Suppressor macrophage treated with lipopolysaccharide for 4 hours (primary cell): ENCODE measurements around the gene KIF5A.
"Not testable (repeated sequence)": the region's sequence is repeated elsewhere in the genome, so short reads cannot be mapped to it uniquely, and the experiment has no call there.

ENCODE experiments used
- DNase-seq: peaks from one replicate; pipeline ENCODE4 v3.0.0-alpha.2; 2020

The KIF5A gene

DNA sequence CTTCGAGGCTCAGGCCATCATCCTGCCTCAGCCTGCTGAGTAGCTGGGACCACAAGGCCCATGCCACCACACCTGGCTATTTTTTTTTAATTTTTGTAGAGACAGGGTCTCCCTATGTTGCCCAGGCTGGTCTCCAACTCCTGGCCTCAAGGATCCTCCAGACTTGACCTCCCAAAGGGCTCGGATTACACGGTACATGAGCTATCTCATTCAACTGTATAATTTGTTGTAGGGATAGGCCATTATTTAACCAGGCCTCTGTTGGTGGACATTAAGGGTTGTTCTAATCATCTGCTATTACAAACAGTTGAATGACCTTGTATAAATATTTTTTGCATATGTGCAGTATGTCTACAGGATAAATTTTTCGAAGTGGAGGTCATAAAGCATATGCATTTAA lies 9.0 kb downstream of the KIF5A start:
- no peak for DNase-seq

DNA sequence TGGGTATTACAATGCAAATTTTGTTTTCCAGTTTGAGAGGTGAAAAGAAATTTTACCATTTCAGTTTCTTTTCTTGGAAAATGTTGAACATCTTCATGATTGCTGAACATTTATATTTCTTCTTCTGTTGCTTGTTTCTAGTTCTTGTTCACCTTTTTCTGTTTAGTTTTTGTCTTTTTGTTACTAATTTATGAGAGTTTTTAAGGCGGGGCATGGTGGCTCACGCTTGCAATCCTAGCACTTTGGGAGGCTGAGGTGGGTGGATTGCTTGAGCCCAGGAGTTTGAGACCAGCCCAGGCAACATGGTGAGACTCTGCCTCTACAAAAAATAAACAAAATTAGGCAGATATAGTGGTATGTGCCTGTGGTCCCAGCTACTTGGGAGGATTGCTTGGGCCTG lies 10.7 kb downstream of the KIF5A start:
- no peak for DNase-seq

DNA sequence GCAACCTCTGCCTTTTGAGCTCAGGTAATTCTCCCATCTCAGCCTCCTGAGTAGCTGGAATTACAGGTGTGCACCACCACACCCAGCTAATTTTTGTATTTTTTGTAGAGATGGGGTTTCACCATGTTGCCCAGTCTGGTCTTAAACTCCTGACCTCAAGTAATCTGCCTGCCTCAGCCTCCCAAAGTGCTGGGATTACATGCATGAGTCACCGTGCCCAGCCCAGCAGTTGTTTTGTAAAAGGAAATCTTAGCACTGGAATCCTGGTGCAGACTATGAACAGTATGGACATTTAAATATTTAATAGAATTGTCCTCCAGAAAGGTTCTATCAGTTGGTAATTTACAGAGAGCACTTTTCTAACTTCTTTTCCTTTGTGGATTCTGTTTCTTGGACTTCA lies 11.3 kb downstream of the KIF5A start:
- DNase-seq: not testable (repeated sequence)

DNA sequence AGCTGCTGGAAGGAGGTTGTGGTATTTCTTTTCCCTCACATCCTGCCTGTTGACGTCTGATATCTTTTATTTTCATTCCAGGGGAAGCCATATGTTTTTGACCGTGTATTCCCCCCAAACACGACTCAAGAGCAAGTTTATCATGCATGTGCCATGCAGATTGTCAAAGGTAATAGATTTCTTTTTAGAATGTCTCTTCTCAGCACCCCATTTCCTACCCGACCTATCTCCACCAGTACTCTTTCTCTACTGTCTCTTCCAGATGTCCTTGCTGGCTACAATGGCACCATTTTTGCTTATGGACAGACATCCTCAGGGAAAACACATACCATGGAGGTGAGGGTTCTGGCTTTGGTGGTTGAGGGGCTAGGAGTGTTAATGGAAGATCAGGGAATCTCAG lies 13.5 kb downstream of the KIF5A start:
- no peak for DNase-seq

DNA sequence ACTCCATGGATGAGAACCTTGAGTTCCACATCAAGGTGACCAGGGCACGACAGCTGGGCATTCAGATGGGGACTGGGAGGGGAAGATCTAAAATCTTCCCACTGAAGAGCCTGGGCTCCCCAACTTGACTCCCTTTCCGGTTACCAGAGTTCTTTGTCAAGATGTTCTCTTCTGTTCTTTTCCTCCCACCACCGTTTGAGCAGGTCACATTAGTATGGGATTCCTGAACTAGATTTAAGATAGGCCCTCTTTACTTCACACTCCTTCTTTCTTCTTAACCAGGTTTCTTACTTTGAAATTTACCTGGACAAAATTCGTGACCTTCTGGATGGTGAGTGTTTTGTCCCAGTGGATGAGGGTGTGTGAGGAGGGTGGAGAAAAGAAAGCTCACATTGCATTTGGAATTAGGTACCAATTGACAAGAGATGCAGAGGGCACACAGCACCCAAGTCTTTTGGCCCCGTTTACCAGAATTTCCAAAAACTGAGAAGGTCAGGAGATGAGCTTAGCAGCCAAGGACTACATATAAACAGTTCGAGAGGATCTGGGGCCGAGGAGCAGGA lies 14.4 kb downstream of the KIF5A start:
- DNase-seq: no peak

DNA sequence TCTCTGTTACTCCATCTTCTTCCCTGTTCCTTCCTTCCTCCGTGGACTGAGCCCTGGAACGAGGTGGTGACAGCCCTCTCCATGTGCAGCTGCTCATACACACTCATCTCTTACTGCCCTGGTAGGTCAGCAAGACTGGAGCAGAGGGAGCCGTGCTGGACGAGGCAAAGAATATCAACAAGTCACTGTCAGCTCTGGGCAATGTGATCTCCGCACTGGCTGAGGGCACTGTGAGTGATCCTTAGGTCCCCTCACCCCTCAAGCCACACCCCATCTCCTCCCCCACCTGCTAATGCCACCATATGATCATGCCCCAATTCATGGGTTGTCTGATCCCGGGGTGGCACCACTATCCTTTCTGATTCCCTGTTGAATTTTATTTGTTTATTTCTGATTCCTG lies 19.0 kb downstream of the KIF5A start:
- DNase-seq: no peak

DNA sequence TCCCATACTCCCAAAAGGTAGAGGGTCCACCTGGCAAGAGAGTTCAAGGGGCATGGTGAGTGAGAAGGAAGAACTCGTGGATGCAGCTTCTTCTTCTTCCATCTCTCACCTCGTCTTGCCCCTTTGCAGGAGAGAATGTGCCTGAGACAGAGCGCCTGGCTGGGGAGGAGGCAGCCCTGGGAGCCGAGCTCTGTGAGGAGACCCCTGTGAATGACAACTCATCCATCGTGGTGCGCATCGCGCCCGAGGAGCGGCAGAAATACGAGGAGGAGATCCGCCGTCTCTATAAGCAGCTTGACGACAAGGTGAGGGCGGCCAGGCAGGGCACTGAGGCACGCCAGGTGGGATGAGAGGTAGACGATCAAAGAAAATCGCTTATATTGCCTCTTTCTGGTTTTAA lies 20.0 kb downstream of the KIF5A start:
- DNase-seq: no peak

DNA sequence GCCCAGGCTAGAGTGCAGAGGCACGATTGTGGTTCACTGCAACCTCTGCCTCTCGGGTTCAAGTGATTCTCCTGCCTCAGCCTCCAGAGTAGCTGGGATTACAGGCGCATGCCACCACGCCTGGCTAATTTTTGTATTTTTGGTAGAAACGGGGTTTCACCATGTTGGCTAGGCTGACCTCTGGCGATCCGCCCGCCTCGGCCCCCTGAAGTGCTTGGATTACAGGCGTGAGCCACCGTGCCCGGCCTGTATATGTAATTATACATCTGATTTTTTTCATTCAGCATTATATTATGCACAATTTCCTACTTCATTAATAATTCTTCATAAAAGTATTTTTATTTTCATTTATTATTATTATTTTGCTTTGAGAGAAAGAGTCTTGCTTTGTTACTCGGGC lies 20.6 kb downstream of the KIF5A start:
- not testable (repeated sequence) for DNase-seq

DNA sequence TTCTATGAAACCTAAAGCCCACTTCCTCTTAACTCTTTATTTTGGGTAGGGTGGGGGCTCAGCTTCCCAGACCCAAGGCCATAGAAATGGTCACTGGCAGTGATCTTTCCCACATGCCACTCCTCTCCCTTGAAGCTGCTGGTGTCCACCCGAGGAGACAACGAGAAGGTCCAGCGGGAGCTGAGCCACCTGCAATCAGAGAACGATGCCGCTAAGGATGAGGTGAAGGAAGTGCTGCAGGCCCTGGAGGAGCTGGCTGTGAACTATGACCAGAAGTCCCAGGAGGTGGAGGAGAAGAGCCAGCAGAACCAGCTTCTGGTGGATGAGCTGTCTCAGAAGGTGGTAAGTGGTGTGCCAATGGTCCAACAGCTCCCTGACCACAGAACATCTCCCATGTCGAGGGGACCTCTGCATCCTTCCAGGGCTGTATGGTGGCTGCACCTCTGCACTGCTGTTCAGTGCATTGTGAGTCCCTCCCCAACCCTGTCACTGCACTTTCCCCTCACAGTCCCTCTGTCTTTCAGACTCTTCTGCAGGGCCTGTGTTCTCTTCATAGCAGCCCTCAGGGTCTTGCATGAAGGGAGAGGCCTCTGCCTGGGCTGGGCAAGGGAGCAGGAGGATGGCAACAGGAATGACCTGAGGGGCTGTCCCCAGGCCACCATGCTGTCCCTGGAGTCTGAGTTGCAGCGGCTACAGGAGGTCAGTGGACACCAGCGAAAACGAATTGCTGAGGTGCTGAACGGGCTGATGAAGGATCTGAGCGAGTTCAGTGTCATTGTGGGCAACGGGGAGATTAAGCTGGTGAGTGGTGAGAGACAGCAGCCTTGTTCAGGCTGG lies 22.3 kb downstream of the KIF5A start:
- no peak for DNase-seq

DNA sequence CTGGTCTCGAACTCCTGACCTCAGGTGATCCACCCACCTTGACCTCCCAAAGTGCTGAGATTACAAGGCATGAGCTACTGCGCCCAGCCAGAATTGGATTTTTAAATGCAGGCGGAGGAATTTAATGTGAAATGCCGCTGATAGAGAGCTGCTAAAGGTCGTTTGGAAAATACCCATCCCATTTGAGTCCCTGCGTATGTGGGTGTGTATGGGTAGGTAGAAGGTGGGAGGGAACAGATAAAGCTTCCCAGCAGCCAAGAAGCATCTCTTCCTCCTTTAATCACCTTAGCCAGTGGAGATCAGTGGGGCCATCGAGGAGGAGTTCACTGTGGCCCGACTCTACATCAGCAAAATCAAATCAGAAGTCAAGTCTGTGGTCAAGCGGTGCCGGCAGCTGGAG lies 25.0 kb downstream of the KIF5A start:
- DNase-seq: no peak

DNA sequence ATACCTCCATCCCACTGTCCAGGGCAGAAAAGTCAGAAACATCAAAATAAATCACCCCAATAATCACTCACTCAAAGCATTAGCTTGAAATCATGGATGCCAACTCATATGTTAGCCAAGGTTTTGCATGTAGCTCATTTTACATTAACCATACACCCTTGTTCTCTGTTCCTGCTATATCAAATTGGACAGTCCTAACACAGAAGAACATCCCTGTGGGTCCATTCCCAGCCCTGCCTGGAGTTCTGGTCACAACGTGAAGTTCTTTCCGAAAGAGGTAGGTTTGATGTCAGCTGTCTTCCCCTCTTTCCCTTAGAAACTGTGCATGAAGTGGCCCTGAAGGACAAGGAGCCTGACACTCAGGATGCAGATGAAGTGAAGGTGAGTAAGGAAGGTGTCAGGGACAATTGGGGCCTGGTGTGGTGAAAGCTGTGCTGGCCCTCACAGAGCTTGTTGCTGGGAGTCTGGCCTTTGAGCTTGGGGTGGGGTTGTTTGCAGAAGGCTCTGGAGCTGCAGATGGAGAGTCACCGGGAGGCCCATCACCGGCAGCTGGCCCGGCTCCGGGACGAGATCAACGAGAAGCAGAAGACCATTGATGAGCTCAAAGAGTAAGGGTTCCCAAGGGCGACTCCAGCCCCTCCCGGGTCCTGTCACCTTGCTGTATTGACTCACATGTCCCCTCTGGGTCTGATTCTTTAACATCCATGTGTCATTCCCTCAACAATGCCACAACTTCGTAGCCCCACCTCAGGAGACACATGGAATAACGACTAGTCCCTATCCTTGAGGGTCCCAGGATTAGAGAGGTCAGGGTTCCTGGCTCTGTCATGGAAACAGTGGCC lies 26.1 kb downstream of the KIF5A start:
- no peak for DNase-seq

DNA sequence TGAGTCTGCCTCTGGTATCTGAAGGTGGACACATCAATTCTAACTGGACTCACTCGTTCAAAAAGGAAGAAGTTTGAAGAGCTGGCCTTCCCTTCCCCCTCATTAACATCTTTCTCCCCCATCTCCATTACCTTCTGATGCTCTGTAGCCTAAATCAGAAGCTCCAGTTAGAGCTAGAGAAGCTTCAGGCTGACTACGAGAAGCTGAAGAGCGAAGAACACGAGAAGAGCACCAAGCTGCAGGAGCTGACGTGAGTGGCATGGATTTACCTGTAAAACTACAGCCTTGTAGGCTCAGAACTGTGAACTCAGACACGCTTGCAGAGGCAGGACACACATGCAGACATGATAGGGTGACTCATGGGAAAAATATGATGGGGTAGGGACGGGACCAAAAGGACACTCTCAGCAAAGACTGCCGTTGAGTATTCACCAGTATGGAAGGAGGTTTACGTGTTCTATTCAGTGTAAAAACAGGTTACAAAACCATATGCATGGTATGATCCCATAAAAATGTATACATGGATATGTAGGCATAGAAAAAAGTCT lies 26.8 kb downstream of the KIF5A start:
- no peak for DNase-seq

DNA sequence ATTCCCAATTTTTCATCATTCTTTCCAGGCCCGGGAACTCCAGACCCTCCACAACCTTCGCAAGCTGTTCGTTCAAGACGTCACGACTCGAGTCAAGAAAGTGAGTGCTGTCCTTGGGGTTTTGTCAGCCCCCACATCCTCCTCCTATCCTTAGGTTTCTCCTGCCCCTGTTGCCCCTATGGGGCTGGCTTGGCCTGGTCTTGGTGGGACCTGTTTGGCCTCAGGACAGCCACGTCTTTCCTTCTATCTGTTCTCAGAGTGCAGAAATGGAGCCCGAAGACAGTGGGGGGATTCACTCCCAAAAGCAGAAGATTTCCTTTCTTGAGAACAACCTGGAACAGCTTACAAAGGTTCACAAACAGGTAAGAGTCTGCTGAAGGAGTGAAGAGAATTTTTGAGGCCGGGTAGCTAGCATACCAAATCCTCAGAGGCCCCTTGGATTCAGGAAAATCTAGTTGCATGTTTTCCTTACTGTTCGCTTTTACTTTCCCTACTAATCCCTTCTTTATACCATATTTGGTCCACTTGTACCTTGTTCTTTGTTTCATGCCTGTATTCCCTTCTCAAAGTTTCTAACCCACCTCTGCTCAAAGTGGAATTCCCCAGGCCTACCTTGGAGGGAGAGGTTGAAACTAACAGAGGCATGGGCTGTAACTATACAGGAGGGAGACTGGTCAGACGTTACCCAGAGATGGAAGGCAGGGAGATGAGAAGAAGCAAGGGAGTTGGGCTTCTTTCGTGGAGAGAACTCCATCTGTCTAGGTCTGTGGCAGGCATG lies 28.3 kb downstream of the KIF5A start:
- DNase-seq: no peak

DNA sequence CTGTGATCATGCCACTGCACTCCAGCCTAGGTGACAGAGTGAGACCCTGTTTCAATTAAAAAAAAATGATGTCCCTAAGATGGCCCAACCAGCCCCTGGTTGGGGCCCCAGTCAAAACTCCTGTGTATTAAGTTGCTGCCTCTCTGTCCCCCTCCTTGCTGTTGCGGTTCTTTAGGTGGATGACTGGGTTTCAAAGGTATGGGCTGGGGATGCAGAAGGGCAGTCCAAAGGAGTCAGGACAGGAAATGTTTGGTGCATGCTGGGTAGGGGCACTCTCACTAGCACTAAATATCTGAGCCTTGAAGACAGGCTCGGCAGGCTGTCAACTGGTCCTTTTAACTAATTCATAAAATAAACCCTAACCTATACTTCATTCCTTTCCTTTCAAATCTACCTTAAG lies 29.2 kb downstream of the KIF5A start:
- no peak for DNase-seq

DNA sequence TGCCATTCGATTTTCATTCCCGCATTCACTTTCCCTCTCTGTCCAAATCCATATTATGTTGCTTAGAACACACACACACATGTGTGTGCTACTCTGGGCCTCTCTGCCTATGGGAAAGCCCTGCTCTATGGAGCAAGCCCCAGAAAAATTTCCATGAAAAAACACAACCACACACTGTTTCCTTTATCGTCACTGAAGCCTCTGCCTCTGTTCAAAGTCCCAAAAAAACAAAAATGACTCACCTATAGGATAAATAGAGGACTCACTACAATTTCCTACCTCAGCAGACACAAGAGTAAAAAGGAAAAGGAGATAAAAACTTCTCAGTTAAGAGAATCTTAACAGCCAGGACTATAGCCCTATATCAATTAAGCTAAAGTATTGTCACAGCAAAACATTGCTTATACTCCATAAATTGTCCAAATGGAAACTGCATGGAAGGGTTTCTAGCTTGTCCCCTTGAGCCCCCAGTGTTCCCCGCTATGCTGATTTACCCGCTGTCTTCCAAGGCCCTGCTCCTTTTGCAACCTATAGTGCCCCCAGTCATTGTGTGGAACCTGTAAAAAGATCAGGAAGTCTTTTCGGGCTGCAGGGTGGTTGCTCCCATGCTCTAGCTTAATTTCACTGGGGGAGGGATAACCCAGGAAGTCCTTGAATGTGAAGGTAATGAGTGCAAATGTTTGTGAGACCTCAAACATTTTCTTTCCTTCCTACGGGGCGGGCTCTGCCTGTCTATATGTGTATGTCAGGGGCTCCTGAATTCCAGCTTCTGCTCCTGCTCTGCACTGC lies 30.0 kb downstream of the KIF5A start:
- no peak for DNase-seq

DNA sequence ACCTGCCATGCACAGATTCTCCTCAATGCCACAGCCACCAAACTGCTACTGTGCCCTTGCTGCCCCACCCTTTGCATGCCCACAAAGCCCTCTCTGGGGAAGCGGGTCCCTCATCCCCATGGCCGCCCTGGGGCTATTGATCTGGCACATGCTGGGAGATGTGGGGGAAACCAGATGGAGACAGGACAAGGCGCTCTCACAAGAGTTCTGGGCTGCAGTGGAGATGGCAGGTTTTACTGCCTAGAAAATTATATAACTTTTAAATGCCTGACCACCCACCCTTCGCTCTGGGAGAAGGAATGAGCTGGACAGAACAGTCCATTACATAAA lies 30.6 kb downstream of the KIF5A start:
- no peak for DNase-seq

DNA sequence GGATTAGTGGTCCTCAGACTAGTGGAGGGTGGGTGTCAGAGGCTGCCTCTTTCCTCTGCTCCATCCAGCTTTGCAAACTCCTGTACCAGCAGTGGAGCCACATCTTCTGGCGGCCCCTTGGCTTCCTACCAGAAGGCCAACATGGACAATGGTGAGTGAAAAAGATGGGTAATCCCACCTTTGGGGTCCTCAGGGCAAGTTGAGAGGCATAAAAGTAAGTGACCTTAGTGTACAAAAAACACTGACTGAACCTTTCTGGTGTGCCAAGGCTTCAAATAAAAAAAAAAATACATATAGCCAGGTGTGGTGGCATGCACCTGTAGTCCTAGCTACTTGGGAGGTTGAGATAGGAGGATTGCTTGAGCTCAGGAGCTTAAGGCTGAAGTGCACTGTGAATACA lies 32.0 kb downstream of the KIF5A start:
- DNase-seq: no peak

DNA sequence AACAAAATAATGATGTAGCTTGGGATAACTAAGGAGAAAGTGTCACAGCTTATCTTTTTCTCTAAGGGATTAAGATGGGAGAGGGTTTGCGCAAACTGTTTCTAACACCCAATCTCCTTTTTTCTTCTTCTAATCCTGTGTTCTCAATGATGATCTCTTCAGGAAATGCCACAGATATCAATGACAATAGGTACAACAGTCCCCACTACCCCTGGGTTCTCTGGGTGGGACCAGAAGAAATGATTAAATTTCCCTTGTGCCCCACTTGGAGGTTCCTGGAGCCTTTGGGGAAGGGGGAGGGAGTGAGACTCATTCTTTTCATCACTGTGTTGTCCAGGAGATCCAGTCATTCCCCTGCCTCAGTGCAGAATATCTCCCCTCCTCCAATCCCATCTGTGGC lies 32.6 kb downstream of the KIF5A start:
- no peak for DNase-seq

DNA sequence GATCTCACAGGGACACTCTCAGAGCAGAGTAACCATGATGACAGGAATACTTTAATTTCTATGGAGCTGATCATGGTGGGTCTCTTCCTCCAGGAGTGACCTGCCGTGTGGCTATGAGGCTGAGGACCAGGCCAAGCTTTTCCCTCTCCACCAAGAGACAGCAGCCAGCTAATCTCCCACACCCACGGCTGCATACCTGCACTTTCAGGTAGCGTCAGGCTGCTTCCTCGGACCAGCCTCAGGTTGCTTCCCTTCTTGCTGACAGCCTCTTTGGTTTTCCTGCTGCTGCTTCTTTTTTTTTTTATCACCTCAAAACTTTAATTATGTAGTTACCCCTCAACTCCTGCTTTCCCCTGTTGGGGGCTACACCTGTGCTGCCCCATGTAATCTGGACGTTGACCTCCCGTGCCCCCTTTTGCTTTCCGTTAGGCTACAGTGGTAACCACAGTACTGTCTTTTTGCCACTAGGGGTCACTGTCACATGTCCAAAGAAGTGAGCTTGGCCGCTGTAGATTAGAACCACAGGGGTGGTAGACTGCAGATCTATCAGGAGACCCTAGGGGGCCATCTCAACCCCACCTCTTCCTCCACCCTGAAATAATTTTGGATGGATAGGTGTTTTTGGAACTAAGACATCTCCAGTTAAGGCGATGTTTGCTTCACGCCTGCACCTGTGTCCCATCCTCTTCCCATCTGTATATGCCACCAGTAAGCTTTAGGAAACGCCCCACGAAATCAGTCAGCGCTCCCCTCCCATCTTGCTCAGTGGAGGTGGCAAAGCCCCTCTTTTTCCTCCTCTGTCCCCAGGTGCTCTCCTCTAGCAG lies 33.4 kb downstream of the KIF5A start:
- peak; percentile 88 for DNase-seq

DNA sequence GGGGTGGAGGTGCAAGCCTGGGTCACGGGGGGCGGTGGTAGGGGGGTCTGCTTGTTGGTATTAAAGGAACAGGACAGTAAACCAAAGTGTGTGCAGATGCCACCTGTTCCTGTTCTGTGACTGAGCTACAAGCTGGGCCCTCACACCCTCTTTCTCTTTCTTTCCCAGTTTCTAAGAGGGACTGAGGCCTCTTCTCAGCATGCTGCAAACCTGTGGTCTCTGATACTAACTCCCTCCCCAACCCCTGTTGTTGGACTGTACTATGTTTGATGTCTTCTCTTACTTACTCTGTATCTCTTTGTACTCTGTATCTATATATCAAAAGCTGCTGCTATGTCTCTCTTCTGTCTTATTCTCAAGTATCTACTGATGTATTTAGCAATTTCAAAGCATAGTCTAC lies 34.2 kb downstream of the KIF5A start:
- DNase-seq: no peak

DNA sequence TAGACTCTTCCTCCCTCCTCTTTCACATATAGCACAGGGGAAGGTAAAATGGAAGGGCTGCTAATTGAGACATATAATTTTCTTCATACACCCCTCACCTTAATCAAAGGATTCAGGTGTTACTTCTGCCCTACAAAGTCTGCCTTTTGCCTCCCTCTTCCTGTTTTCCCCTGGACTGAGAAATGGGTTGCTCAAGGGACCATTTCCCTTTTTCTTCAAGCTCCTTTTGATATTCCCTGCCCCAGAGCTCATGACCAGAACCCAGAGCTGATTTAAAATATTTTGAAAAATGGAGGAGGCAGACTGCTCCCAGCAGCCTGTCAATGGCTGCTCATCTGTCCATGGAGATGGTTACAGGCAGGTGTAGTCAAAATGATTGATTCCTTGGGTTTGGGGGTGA lies 34.8 kb downstream of the KIF5A start:
- DNase-seq: peak; percentile 61
